T-helper 17 cell (primary cell): Measurements from ENCODE around the gene PAOX. TPM values are rescaled to one million over a fixed set of nuclear protein-coding genes. Genes with fewer than 3 reads are reported as not detected.

Source experiments
- ATAC-seq: fragments of 150-1000 bp; cut with Tn5 transposase; 2 replicates; pipeline ENCODE4 v1.10.0; 2021; ENCODE audit warnings: mild to moderate bottlenecking, moderate library complexity
- DNase-seq, 3 donors: peaks; one replicate each; pipeline versions ENCODE4 v3.0.0 to v3.0.0-alpha.2; 2020 to 2021
- H3K9me3 ChIP-seq: one replicate; pipeline ENCODE4 v1.7.0; 2013; ENCODE audit warnings: low read length, mild to moderate bottlenecking; ENCODE audit not compliant: control insufficient read depth, poor library complexity, severe bottlenecking
- H3K27ac Mint-ChIP-seq: one replicate; pipeline ENCODE4 v1.8.0; 2022; ENCODE audit warnings: mild to moderate bottlenecking, moderate library complexity, mixed read lengths
- H3K27me3 Mint-ChIP-seq: one replicate; pipeline ENCODE4 v1.8.0; 2022; ENCODE audit warnings: mixed read lengths
- H3K36me3 Mint-ChIP-seq: one replicate; pipeline ENCODE4 v1.8.0; 2022; ENCODE audit warnings: low read depth, mixed read lengths
- H3K4me1 Mint-ChIP-seq: one replicate; pipeline ENCODE4 v1.8.0; 2022; ENCODE audit warnings: mild to moderate bottlenecking, mixed read lengths
- H3K4me3 Mint-ChIP-seq: one replicate; pipeline ENCODE4 v1.8.0; 2022; ENCODE audit warnings: mild to moderate bottlenecking, moderate library complexity, mixed read lengths
- total RNA-seq, 4 donors: library from RNA in 2 of 4; stranded (reverse) in 2 of 4; gene quantifications; one replicate each; pipeline ENCODE4 v1.2.3 and lab custom pipeline; 2022 to 2026

PAOX gene
- total RNA-seq, 2 donors from 2014 or later: 3.5 to 6.3 TPM

- no peak for ATAC-seq
- no peak for DNase-seq
- no peaks in the 10 kb centered on the region for H3K9me3 ChIP-seq
- no peaks in the 10 kb centered on the region for H3K36me3 Mint-ChIP-seq
- peaks cover 28% of the 10 kb centered on the region for H3K27me3 Mint-ChIP-seq
- H3K4me3 Mint-ChIP-seq: no peak overlapping the region
- peaks cover 4% of the 10 kb centered on the region for H3K4me1 Mint-ChIP-seq
- H3K27ac Mint-ChIP-seq: no peak overlapping the region
Observed at GRCh38 chr10:133341983-133342382, 37.1 kb upstream of the PAOX start.

GRCh38 chr10:133342942-133343341 lies 36.1 kb upstream of the PAOX start:
- Mint-ChIP-seq H3K4me3 (no peak overlapping the region), H3K36me3 (no peaks in the 10 kb centered on the region), H3K27ac (no peak overlapping the region), H3K4me1 (peaks cover 4% of the 10 kb centered on the region), H3K27me3 (peaks cover 28% of the 10 kb centered on the region)
- ATAC-seq (no peak), DNase-seq (no peak)
- H3K9me3 ChIP-seq: no peaks in the 10 kb centered on the region

- no peak for ATAC-seq
- H3K9me3 ChIP-seq: no peaks in the 10 kb centered on the region
- Mint-ChIP-seq H3K36me3 (no peaks in the 10 kb centered on the region), H3K4me1 (peaks cover 4% of the 10 kb centered on the region), H3K27ac (no peak overlapping the region), H3K4me3 (no peak overlapping the region), H3K27me3 (peaks cover 28% of the 10 kb centered on the region)
- DNase-seq: no peak
Observed at GRCh38 chr10:133343558-133343957, 35.5 kb upstream of the PAOX start.

- Mint-ChIP-seq H3K4me3 (no peak overlapping the region), H3K27me3 (peaks cover 34% of the 10 kb centered on the region), H3K4me1 (peaks cover 7% of the 10 kb centered on the region), H3K27ac (no peak overlapping the region), H3K36me3 (peaks cover 4% of the 10 kb centered on the region)
- no peak for DNase-seq
- ATAC-seq: no peak
- no peaks in the 10 kb centered on the region for H3K9me3 ChIP-seq
Observed at GRCh38 chr10:133344236-133344635, 34.8 kb upstream of the PAOX start.

- DNase-seq (no peak), ATAC-seq (no peak)
- Mint-ChIP-seq H3K27ac (no peak overlapping the region), H3K27me3 (peaks cover 44% of the 10 kb centered on the region), H3K4me1 (peaks cover 8% of the 10 kb centered on the region), H3K36me3 (peaks cover 4% of the 10 kb centered on the region), H3K4me3 (no peak overlapping the region)
- no peaks in the 10 kb centered on the region for H3K9me3 ChIP-seq
Observed at GRCh38 chr10:133346413-133346812, 32.6 kb upstream of the PAOX start.

GRCh38 chr10:133347710-133348517 lies 31.1 kb upstream of the PAOX start:
- Mint-ChIP-seq H3K4me1 (peaks cover 8% of the 10 kb centered on the region), H3K4me3 (no peak overlapping the region), H3K27me3 (peaks cover 38% of the 10 kb centered on the region), H3K27ac (no peak overlapping the region), H3K36me3 (peaks cover 4% of the 10 kb centered on the region)
- DNase-seq (no peak), ATAC-seq (no peak)
- no peaks in the 10 kb centered on the region for H3K9me3 ChIP-seq

GRCh38 chr10:133349160-133349568 lies 29.9 kb upstream of the PAOX start:
- no peak for DNase-seq
- H3K9me3 ChIP-seq: no peaks in the 10 kb centered on the region
- Mint-ChIP-seq H3K27ac (no peak overlapping the region), H3K4me3 (no peak overlapping the region), H3K4me1 (peaks cover 7% of the 10 kb centered on the region), H3K27me3 (peaks cover 33% of the 10 kb centered on the region), H3K36me3 (peaks cover 4% of the 10 kb centered on the region)
- ATAC-seq: no peak

GRCh38 chr10:133349577-133350011 lies 29.5 kb upstream of the PAOX start:
- no peaks in the 10 kb centered on the region for H3K9me3 ChIP-seq
- H3K27me3 Mint-ChIP-seq: peaks cover 31% of the 10 kb centered on the region
- no peak overlapping the region for H3K4me3 Mint-ChIP-seq
- H3K27ac Mint-ChIP-seq: no peak overlapping the region
- peaks cover 6% of the 10 kb centered on the region for H3K4me1 Mint-ChIP-seq
- no peak for DNase-seq
- H3K36me3 Mint-ChIP-seq: peaks cover 4% of the 10 kb centered on the region
- ATAC-seq: no peak

- no peaks in the 10 kb centered on the region for H3K9me3 ChIP-seq
- H3K27me3 Mint-ChIP-seq: peaks cover 23% of the 10 kb centered on the region
- ATAC-seq (no peak), DNase-seq (no peak)
- H3K4me1 Mint-ChIP-seq: peaks cover 6% of the 10 kb centered on the region
- H3K4me3 Mint-ChIP-seq: no peak overlapping the region
- H3K27ac Mint-ChIP-seq: no peak overlapping the region
- peaks cover 4% of the 10 kb centered on the region for H3K36me3 Mint-ChIP-seq
Observed at GRCh38 chr10:133350283-133350949, 28.6 kb upstream of the PAOX start.

GRCh38 chr10:133350950-133351329 lies 28.1 kb upstream of the PAOX start:
- Mint-ChIP-seq H3K27ac (no peak overlapping the region), H3K4me1 (peaks cover 6% of the 10 kb centered on the region), H3K27me3 (peaks cover 17% of the 10 kb centered on the region), H3K36me3 (peaks cover 4% of the 10 kb centered on the region), H3K4me3 (no peak overlapping the region)
- ATAC-seq (no peak), DNase-seq (no peak)
- H3K9me3 ChIP-seq: no peaks in the 10 kb centered on the region

- ATAC-seq (no peak), DNase-seq (no peak)
- no peak overlapping the region for H3K4me3 Mint-ChIP-seq
- no peak overlapping the region for H3K27ac Mint-ChIP-seq
- H3K9me3 ChIP-seq: no peaks in the 10 kb centered on the region
- peaks cover 15% of the 10 kb centered on the region for H3K27me3 Mint-ChIP-seq
- peaks cover 4% of the 10 kb centered on the region for H3K36me3 Mint-ChIP-seq
- H3K4me1 Mint-ChIP-seq: peaks cover 3% of the 10 kb centered on the region
Observed at GRCh38 chr10:133351408-133352318, 27.4 kb upstream of the PAOX start.

GRCh38 chr10:133353202-133353959 lies 25.7 kb upstream of the PAOX start:
- ATAC-seq (no peak), DNase-seq (no peak)
- H3K9me3 ChIP-seq: no peaks in the 10 kb centered on the region
- Mint-ChIP-seq H3K27ac (no peak overlapping the region), H3K4me3 (no peak overlapping the region), H3K27me3 (peaks cover 15% of the 10 kb centered on the region), H3K36me3 (peaks cover 4% of the 10 kb centered on the region), H3K4me1 (peaks cover 3% of the 10 kb centered on the region)
